AG09309 (cell line): ENCODE results near the gene RIPOR2.

Source experiments
- DNase-seq: peaks from one replicate; pipeline ENCODE4 v3.0.0-alpha.2; 2010; ENCODE audit warnings: low read depth
- H3K4me3 ChIP-seq: 2 replicates; pipeline ENCODE4 v1.5.1; 2011; ENCODE audit warnings: mild to moderate bottlenecking, low read depth, low read length, moderate library complexity; ENCODE audit not compliant: control insufficient read depth
- TF ChIP-seq, protein P1 (sequence below): IDR thresholded peaks from 2 replicates; pipeline ENCODE4 v1.5.1; 2011; ENCODE audit warnings: mild to moderate bottlenecking, low read depth, low read length, inconsistent platforms; ENCODE audit not compliant: insufficient read depth, control insufficient read depth; ENCODE audit errors: missing control alignments

RIPOR2 gene

DNA sequence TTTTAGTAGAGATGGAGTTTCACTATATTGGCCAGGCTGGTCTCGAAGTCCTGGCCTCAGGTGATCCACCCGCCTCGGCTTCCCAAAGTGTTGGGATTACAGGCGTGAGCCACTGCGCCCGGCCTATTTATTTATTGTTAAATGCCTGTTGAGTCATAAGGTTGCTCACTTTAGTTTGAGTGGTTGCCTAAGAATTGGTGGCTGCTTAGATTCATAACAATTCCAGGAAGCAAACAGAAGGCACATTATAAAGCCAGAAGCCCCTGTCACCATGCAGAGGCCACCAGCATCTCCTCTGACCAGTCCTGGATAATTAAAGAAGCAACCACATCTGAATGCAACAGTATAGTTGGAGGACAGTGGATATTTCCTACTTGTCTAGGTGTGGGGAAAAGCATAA is 113.1 kb downstream of the RIPOR2 start:
- TF ChIP-seq, protein P1, sequence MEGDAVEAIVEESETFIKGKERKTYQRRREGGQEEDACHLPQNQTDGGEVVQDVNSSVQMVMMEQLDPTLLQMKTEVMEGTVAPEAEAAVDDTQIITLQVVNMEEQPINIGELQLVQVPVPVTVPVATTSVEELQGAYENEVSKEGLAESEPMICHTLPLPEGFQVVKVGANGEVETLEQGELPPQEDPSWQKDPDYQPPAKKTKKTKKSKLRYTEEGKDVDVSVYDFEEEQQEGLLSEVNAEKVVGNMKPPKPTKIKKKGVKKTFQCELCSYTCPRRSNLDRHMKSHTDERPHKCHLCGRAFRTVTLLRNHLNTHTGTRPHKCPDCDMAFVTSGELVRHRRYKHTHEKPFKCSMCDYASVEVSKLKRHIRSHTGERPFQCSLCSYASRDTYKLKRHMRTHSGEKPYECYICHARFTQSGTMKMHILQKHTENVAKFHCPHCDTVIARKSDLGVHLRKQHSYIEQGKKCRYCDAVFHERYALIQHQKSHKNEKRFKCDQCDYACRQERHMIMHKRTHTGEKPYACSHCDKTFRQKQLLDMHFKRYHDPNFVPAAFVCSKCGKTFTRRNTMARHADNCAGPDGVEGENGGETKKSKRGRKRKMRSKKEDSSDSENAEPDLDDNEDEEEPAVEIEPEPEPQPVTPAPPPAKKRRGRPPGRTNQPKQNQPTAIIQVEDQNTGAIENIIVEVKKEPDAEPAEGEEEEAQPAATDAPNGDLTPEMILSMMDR = no peak
- no peak overlapping the region for H3K4me3 ChIP-seq
- DNase-seq = no peak

DNA sequence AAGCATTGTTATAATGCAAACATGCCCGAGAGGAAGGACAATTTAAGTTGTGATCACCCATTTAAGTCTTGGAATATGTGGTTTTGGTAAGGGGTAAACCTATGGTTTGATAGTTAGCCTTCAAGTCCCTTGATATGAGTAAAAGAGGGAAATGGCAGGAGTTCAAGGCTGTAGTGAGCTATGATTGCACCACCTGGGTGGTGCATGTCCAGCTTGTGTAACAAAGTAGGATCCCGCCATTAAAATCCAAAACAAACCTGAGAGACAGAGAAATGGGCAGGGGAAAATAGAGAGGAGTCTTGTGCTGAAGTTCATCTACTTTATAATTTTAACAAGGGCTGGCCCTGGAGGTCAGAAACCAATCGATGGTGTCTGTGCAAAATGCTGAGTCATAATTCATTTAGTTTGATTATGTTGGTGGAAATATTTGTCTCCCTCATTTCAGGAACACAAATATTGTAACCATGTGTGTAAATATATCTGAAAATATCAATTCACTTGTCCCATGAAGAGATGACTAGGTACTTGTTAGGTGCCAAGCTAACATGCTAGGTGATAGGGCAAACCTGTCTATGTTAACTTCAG is 113.8 kb downstream of the RIPOR2 start:
- no peak overlapping the region for H3K4me3 ChIP-seq
- DNase-seq = no peak
- TF ChIP-seq, protein P1 = no peak

DNA sequence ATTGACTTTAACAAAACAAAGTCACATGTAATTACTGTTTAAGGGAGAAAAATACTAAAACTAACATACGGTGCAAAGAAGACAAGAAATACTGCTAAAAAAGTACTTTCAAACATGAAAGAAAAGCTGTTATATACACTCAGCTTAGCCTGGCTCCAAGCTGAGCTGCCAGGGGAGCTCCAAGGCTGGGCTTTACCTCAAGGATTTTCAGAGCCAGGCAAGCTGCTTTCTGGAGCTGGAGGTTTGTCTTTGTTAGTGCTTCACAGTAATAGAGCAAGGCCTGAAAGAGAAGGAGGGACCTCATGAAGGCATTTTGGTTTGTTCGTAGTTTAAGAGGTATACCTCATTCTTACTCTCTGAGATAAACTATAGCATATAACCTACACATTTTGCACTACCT is 117.4 kb downstream of the RIPOR2 start:
- H3K4me3 ChIP-seq = no peak overlapping the region
- DNase-seq = no peak
- TF ChIP-seq, protein P1 = no peak

DNA sequence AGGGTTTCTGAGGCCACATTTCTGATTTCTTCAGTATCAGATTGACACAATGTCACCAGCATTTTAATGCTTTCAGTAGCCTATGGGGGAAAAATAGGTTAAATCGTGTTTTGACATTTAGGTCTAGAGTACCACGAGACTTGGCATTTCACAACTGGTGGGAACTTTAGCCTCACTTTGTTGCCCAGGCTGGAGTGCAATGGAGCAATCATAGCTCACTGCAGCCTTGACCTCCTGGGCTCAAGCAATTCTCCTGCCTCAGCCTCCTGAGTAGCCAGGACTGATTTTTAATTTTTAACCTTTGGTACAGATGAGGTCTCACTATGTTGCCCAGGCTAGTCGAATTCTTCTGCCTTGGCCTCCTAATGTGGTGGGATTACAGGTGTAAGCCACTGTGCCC is 126.0 kb downstream of the RIPOR2 start:
- DNase-seq = no peak
- TF ChIP-seq, protein P1 = no peak
- H3K4me3 ChIP-seq = no peak overlapping the region

DNA sequence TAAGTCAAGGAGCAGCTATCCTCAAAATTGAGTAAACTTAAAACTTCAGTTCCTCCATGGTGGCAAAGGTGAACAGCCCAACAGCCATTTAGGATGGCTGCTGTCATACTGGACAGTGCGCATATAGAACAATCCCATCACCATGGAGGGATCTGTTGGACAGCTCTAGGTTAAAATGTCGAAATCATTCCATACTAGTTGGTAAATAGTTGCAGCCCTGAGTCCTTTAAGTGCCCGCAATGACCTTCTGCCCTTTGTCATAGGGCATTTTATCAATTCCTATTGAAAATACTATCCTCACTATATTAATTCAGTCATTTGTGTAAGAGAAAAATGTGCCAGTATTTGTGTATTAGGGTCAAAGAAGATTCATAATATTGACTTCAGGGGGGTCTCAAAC is 128.2 kb downstream of the RIPOR2 start:
- no peak overlapping the region for H3K4me3 ChIP-seq
- no peak for DNase-seq
- TF ChIP-seq, protein P1 = no peak

DNA sequence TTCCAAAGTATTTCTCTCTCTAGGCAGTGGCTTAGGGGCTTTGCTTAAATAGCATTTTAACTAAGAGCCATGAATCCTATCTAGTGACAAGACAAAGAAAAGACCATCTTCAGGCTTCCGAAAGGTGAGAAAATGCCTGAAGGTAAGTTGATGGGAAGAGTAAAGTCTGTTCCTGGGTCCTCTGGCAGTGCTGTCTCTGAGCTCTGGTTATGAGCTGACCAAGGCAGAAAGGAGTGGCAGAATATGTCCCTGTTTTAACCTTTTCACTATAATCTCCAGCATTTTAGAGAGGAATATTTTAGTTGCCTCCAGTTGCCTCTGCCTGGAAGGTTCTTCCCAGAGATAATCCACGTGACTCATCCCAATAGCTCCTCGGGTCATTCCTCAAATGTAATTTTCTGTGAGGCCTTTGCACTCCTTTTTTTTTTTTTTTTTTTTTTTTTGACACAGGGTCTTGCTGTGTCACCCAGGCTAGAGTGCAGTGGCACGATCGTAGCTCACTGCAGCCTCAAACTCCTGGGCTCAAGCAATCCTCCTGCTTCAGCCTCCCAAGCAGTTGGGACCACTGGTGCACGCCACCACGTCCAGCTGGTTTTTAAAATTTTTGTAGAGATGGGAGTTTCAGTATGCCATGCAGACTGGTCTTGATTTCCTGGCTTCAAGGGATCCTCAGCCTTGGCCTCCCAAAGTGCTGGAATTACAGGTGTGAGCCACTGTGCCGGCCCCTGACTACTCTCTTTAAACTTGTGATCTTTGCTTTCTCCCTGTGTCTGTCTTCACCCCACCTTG is 133.3 kb downstream of the RIPOR2 start:
- TF ChIP-seq, protein P1 = no peak
- no peak overlapping the region for H3K4me3 ChIP-seq
- DNase-seq = no peak
